ENCODE measurements around the gene SUGCT. TPM values are rescaled to one million over a fixed set of nuclear protein-coding genes. Genes with fewer than 3 reads are reported as not detected.
A peak's percentile ranks its signal among the peaks of the same experiment; 100 is the strongest.

SUGCT gene
- total RNA-seq, 1 donor from 2014 or later, result 9.8 TPM

GRCh38 chr7:40199076-40199802, 64.4 kb downstream of the SUGCT start:
- no peak overlapping the region for H3K27ac ChIP-seq
- no peaks in the 10 kb centered on the region for H3K27me3 ChIP-seq
- TF ChIP-seq CTCF (IDR thresholded peaks at IDR 0.05), result peak in 2 of 3 experiments; percentile 15 to 47
- H3K4me3 ChIP-seq, result no peak overlapping the region
- H3K36me3 ChIP-seq, result no peaks in the 10 kb centered on the region
- H3K4me1 ChIP-seq, result peaks cover 0 to 4% of the 10 kb centered on the region in 2 donors
- no peak for DNase-seq (ENCODE audit: low spot score in 2 of 2)
- intact Hi-C loops (cut with DNase I), result no loop called here
- H3K9me3 ChIP-seq, result no peaks in the 10 kb centered on the region

GRCh38 chr7:40200791-40201190, 66.0 kb downstream of the SUGCT start:
- intact Hi-C loops (cut with DNase I), result no loop called here
- no peak for DNase-seq (ENCODE audit: low spot score in 2 of 2)
- Histone ChIP-seq H3K9me3 (no peaks in the 10 kb centered on the region), H3K27me3 (no peaks in the 10 kb centered on the region), H3K4me1 (peaks cover 0 to 4% of the 10 kb centered on the region in 2 donors), H3K27ac (peak overlapping the region; percentile 33 to 61), H3K36me3 (no peaks in the 10 kb centered on the region), H3K4me3 (peak overlapping the region in 1 of 2 donors; percentile 18)
- TF ChIP-seq CTCF (IDR thresholded peaks at IDR 0.05), result no peak

- H3K27ac ChIP-seq, result peak overlapping the region; percentile 16 to 66
- H3K4me1 ChIP-seq, result peaks cover 0 to 4% of the 10 kb centered on the region in 2 donors
- H3K9me3 ChIP-seq, result no peaks in the 10 kb centered on the region
- peak overlapping the region in 1 of 2 donors; percentile 4 for H3K4me3 ChIP-seq
- DNase-seq (ENCODE audit: low spot score in 2 of 2), result no peak
- no peaks in the 10 kb centered on the region for H3K27me3 ChIP-seq
- TF ChIP-seq CTCF (IDR thresholded peaks at IDR 0.05), result no peak
- no peaks in the 10 kb centered on the region for H3K36me3 ChIP-seq
- intact Hi-C loops (cut with DNase I), result no loop called here
Measured at GRCh38 chr7:40202851-40203250, 68.0 kb downstream of the SUGCT start.

- TF ChIP-seq CTCF (IDR thresholded peaks at IDR 0.05), result no peak
- no peak for DNase-seq (ENCODE audit: low spot score in 2 of 2)
- H3K9me3 ChIP-seq, result no peaks in the 10 kb centered on the region
- intact Hi-C loops (cut with DNase I), result no loop called here
- no peak overlapping the region for H3K27ac ChIP-seq
- no peak overlapping the region for H3K4me3 ChIP-seq
- no peaks in the 10 kb centered on the region for H3K27me3 ChIP-seq
- peaks cover 0 to 4% of the 10 kb centered on the region in 2 donors for H3K4me1 ChIP-seq
- H3K36me3 ChIP-seq, result no peaks in the 10 kb centered on the region
Measured at GRCh38 chr7:40204581-40204980, 69.8 kb downstream of the SUGCT start.

GRCh38 chr7:40205992-40206391, 71.2 kb downstream of the SUGCT start:
- Histone ChIP-seq H3K27me3 (no peaks in the 10 kb centered on the region), H3K36me3 (no peaks in the 10 kb centered on the region), H3K4me1 (peaks cover 0 to 2% of the 10 kb centered on the region in 2 donors), H3K9me3 (no peaks in the 10 kb centered on the region), H3K27ac (peak overlapping the region in 1 of 2 donors; percentile 26), H3K4me3 (no peak overlapping the region)
- intact Hi-C loops (cut with DNase I), result no loop called here
- TF ChIP-seq CTCF (IDR thresholded peaks at IDR 0.05), result no peak
- DNase-seq (ENCODE audit: low spot score in 2 of 2), result no peak
